ENCODE measurements around the gene RHOT2.

RHOT2 gene

DNA sequence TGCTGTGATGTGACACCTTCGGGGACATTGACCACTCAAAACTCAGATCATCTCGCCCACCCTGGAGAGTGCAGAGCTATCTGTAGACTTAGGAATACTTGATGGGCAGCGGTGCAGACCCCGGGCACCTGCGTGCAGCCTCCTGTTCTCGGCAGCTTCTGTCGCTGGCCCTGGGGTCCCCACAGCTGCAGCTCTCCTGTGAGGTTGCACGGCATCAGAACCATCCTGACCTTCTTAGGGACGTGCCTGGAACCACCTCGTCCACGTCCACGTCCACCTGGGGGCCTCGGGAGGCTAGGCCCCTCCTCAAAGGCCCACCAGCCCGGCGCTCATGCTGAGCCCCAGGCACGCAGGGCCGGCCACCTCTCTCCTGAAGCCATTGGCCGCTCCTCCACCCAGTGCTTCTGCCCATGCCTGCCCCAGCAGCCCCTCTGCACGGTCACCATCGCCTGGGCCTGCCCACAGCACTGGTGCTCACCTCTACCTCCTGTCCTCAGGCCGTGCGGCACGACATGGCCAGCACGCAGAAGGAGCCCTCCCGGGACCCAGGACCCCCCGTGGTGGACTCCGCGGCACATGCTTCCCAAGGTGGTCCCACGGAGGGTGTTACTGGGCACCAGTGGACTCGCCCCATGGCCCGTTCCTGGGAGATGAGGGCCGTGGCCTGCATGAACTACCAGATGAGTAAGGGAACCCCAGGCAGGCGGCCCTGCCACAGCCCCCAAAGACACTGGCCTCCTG is 39.4 kb upstream of the RHOT2 start:
- peaks cover 13% of the 10 kb centered on the region for H3K36me3 Mint-ChIP-seq (ENCODE audit: low read depth)

DNA sequence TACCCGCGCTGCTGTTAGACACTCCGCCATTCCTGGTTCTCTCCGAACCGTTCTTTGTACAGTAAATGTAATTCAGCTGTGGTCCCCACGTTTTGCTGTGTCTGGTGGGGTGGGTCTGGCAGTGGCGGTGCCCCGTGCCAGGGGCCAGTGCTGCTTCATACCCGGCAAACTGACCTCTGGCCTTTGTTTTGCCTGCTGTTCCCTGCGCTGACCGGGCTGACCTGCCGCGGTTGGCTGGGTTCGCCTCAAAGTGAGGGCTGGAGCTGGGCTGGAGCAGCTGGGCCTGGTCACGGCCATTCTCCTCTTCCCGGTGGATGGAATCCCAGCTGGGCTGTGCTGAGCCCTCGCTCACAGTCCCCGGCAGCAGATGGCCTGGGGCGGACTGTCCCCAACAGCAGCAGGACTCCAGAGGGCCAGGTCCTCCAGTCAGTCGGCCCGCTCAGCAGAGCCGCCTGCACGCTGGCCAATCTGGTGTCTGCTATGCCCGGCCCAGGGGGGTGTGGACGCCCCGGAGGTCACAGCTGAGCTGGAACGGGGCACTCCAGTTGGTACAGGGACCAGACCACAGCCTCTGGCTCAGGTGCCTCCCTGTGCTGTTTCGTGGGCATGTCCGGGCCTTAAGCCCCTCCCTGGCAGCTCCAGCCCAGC is 38.6 kb upstream of the RHOT2 start:
- peaks cover 10% of the 10 kb centered on the region for H3K4me1 Mint-ChIP-seq
- peaks cover 13% of the 10 kb centered on the region for H3K36me3 Mint-ChIP-seq (ENCODE audit: low read depth)
- H3K4me3 Mint-ChIP-seq: peak overlapping the region in 2 of 3 experiments; percentile 11 to 32
- H3K9me3 Mint-ChIP-seq: no peaks in the 10 kb centered on the region
- H3K27ac Mint-ChIP-seq: peak overlapping the region in 1 of 3 experiments; percentile 76
- H3K27me3 Mint-ChIP-seq (ENCODE audit: low read depth): no peaks in the 10 kb centered on the region
- TF ChIP-seq, protein P1, sequence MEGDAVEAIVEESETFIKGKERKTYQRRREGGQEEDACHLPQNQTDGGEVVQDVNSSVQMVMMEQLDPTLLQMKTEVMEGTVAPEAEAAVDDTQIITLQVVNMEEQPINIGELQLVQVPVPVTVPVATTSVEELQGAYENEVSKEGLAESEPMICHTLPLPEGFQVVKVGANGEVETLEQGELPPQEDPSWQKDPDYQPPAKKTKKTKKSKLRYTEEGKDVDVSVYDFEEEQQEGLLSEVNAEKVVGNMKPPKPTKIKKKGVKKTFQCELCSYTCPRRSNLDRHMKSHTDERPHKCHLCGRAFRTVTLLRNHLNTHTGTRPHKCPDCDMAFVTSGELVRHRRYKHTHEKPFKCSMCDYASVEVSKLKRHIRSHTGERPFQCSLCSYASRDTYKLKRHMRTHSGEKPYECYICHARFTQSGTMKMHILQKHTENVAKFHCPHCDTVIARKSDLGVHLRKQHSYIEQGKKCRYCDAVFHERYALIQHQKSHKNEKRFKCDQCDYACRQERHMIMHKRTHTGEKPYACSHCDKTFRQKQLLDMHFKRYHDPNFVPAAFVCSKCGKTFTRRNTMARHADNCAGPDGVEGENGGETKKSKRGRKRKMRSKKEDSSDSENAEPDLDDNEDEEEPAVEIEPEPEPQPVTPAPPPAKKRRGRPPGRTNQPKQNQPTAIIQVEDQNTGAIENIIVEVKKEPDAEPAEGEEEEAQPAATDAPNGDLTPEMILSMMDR (IDR thresholded peaks at IDR 0.05; ENCODE audit: unreplicated experiment in 3 of 3): no peak

More for the DNA sequence above, 39.4 kb upstream of the RHOT2 start:
- Mint-ChIP-seq H3K27ac (peak overlapping the region in 1 of 3 experiments; percentile 76), H3K4me3 (no peak overlapping the region), H3K4me1 (peaks cover 10% of the 10 kb centered on the region), H3K9me3 (no peaks in the 10 kb centered on the region), H3K27me3 (ENCODE audit: low read depth) (no peaks in the 10 kb centered on the region)
- TF ChIP-seq, protein P1 (IDR thresholded peaks at IDR 0.05; ENCODE audit: unreplicated experiment in 3 of 3): no peak

DNA sequence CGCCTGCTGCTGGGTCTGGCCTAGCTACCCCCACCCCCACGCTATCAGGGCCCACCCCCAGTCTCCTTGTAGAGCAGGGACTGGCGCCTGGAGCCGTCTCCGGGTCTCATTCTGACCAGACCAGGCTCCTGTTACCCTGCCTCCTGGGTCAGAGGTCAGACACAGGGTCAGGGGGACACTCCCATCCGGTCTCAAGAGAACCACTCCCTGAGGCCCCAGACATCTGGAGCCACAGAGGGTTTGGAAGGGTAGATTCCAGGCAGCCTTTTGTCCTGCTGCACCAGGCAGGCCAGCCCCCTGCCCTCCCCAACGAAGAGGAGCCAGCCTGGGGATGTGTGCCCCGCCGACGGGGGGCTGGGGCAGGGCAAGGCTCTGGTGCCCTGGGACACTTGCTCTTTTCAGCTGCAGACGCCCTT is 38.1 kb upstream of the RHOT2 start:
- peak overlapping the region in 1 of 3 experiments; percentile 59 for H3K4me3 Mint-ChIP-seq

DNA sequence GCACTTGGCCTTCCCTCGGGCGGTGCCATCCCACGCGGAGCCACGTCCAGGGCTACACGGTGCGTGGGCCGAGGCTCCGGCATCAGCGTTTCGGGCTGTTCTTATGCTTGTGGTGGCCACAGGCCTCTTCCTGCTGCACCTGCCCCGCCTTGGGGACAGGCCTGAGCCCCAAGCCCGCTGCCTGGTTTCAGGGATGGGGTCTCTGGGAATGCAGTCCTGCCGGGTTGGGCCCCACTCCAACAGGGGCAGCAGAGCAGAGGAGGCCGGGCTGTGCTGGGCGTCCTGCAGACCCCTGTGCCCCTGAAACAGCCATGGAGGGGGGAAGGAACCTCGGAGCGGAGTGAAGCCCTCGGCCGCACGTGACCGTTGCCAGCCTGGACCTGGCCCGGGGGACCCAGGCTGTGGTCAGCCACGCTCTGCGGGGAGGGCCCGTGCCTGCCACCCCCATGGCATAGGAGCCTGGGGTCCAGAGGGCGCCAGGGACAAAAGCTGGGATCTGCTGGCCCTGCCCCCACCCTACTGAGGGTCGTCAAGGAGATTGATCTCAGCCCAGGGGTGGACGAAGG is 37.6 kb upstream of the RHOT2 start:
- Mint-ChIP-seq H3K4me3 (peak overlapping the region in 1 of 3 experiments; percentile 51), H3K9me3 (no peaks in the 10 kb centered on the region), H3K27me3 (ENCODE audit: low read depth) (no peaks in the 10 kb centered on the region), H3K36me3 (ENCODE audit: low read depth) (peaks cover 13% of the 10 kb centered on the region), H3K27ac (peak overlapping the region in 1 of 3 experiments; percentile 76), H3K4me1 (peaks cover 10% of the 10 kb centered on the region)
- TF ChIP-seq, protein P1 (IDR thresholded peaks at IDR 0.05; ENCODE audit: unreplicated experiment in 3 of 3): no peak

More for the DNA sequence above, 38.1 kb upstream of the RHOT2 start:
- Mint-ChIP-seq H3K36me3 (ENCODE audit: low read depth) (peaks cover 13% of the 10 kb centered on the region), H3K4me1 (peaks cover 10% of the 10 kb centered on the region), H3K9me3 (no peaks in the 10 kb centered on the region), H3K27me3 (ENCODE audit: low read depth) (no peaks in the 10 kb centered on the region), H3K27ac (peak overlapping the region in 1 of 3 experiments; percentile 76)
- TF ChIP-seq, protein P1 (IDR thresholded peaks at IDR 0.05; ENCODE audit: unreplicated experiment in 3 of 3): no peak

DNA sequence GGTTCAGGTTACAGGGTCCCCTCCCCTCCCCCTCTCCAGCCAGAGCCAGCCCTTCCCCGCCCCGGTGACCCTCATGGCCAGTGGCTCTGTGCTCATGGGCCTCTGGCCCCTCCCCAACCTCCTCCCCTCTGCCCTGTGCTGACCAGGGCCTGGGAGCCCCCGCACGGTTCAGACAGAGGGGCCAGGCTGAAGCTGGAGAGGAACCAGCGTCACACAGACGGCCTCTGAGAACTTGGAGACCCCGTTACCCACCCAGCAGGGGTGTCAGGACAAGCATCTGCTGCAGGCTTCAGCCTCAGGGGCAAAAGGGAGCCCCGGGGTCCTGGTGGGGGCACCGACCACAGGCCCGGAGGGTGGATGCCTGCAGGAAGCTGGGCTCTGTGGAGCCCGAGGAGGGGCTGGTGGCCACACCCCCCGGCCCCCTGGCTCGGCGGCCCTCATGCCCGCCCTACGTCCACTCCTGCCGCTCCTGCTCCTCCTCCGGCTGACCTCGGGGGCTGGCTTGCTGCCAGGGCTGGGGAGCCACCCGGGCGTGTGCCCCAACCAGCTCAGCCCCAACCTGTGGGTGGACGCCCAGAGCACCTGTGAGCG is 37.0 kb upstream of the RHOT2 start, which contains the start of gene WFIKKN1:
TSS of gene WFIKKN1 (plus strand) at position 171 of the 591 bp plus-strand sequence. CDS start at position 440, 269 bp downstream.
- Mint-ChIP-seq H3K27me3 (ENCODE audit: low read depth) (no peaks in the 10 kb centered on the region), H3K4me3 (peak within 1 kb of the TSS in 2 of 3 experiments; percentile 56 to 71), H3K9me3 (no peaks in the 10 kb centered on the region), H3K36me3 (ENCODE audit: low read depth) (peaks cover 13% of the 10 kb centered on the region), H3K27ac (peak within 1 kb of the TSS in 1 of 3 experiments; percentile 76), H3K4me1 (peaks cover 10% of the 10 kb centered on the region)
- TF ChIP-seq, protein P1 (IDR thresholded peaks at IDR 0.05; ENCODE audit: unreplicated experiment in 3 of 3): no peak

Data from nephron (organoid).